Stimulated activated naive B cell treated with anti-CD40 and anti-IgM and Interleukin-4, amounts not matched to agents 10 μg/mL and 1 μg/mL and 100 μg/mL, for 72 hours (primary cell): ENCODE data around the gene ZNF200.

Experiments
- ATAC-seq, 2 donors: fragments of 150-1000 bp; cut with Tn5 transposase; replicated peaks; 2 replicates each; pipeline ENCODE4 v1.10.0; 2021; ENCODE audit warnings: moderate library complexity in 1 of 2
- DNase-seq: peaks from one replicate; pipeline ENCODE4 v3.0.0; 2021
- H3K27ac Mint-ChIP-seq: one replicate; pipeline ENCODE4 v1.8.0; 2022; ENCODE audit warnings: mild to moderate bottlenecking, mixed read lengths
- H3K27me3 Mint-ChIP-seq, 2 donors: one replicate each; pipeline ENCODE4 v1.8.0; 2022; ENCODE audit warnings: mixed read lengths in 2 of 2
- H3K36me3 Mint-ChIP-seq, 2 donors: one replicate each; pipeline ENCODE4 v1.8.0; 2022; ENCODE audit warnings: mixed read lengths in 2 of 2, mild to moderate bottlenecking in 1 of 2
- H3K4me1 Mint-ChIP-seq, 2 donors: one replicate each; pipeline ENCODE4 v1.8.0; 2022; ENCODE audit warnings: mixed read lengths in 2 of 2, mild to moderate bottlenecking in 1 of 2
- H3K4me3 Mint-ChIP-seq, 2 donors: one replicate each; pipeline ENCODE4 v1.8.0; 2022; ENCODE audit warnings: mild to moderate bottlenecking in 2 of 2, mixed read lengths in 2 of 2, moderate library complexity in 1 of 2
- H3K9me3 Mint-ChIP-seq, 2 donors: one replicate each; pipeline ENCODE4 v1.8.0; 2022; ENCODE audit warnings: mixed read lengths in 2 of 2, mild to moderate bottlenecking in 1 of 2

The ZNF200 gene

DNA sequence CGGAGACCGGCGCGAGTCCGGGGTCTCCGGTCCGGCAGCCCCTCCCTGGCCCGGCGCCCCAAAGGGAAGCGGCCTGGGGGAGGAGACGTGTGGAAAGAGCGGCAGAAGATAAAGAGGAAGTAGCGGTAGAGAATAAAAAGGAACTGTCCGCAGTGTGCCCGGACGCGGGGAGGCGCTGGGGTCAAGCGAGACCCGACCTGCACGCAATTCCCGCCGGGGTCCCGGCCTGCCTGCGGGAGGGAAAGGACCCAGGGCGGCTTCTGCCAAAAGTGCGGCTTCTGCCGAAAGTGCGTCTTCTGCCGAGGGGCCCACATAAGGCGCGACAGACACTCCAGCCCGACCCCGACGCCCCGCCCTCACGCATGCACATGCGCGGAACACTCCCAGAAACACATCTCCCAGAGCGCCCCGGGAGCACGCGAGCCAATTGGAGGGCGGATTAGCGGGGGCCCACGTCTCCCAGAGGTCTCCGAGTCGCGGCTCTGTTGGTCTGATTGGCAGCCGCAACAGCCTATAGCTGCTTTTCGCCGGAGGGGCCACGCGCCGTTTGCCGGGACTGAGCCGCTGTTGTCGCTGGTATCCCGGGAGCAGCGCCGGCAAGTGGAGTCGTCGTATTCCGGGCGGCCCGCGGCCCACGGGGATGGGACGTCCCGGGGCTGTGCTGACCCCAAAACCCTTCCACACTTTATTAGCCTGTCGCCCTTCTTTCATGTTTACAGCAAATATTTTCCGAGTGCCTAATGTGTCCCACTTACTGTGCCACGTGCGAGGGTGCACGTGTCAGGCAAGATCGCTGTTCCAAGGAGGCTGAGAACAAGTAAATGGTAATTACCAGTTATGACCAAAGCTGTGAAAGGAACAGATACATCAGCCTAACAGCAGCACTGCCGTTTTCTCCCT lies 29.4 kb upstream of the ZNF200 start:
- peak overlapping the region; percentile 92 to 94 for H3K4me3 Mint-ChIP-seq
- peaks cover 0 to 3% of the 10 kb centered on the region in 2 donors for H3K9me3 Mint-ChIP-seq
- H3K27ac Mint-ChIP-seq: peak overlapping the region; percentile 98
- peaks cover 12 to 31% of the 10 kb centered on the region in 2 donors for H3K4me1 Mint-ChIP-seq
- DNase-seq (peak; percentile 97), ATAC-seq (peak; percentile 87 to 89)
- H3K36me3 Mint-ChIP-seq: peaks cover 20 to 25% of the 10 kb centered on the region in 2 donors
- no peaks in the 10 kb centered on the region for H3K27me3 Mint-ChIP-seq

GRCh38 chr16:3262517-3262916 lies 27.6 kb upstream of the ZNF200 start:
- peaks cover 12 to 31% of the 10 kb centered on the region in 2 donors for H3K4me1 Mint-ChIP-seq
- no peak for DNase-seq
- H3K27ac Mint-ChIP-seq: peak overlapping the region; percentile 98
- ATAC-seq: no peak
- H3K9me3 Mint-ChIP-seq: no peaks in the 10 kb centered on the region
- peak overlapping the region; percentile 70 to 94 for H3K4me3 Mint-ChIP-seq
- peaks cover 4 to 7% of the 10 kb centered on the region in 2 donors for H3K27me3 Mint-ChIP-seq
- peaks cover 6 to 10% of the 10 kb centered on the region in 2 donors for H3K36me3 Mint-ChIP-seq

GRCh38 chr16:3259836-3260235 lies 24.9 kb upstream of the ZNF200 start:
- H3K4me3 Mint-ChIP-seq: no peak overlapping the region
- no peak for ATAC-seq
- peaks cover 10 to 27% of the 10 kb centered on the region in 2 donors for H3K27me3 Mint-ChIP-seq
- no peak for DNase-seq
- no peaks in the 10 kb centered on the region for H3K9me3 Mint-ChIP-seq
- H3K36me3 Mint-ChIP-seq: peaks cover 0 to 2% of the 10 kb centered on the region in 2 donors
- H3K4me1 Mint-ChIP-seq: peaks cover 8 to 19% of the 10 kb centered on the region in 2 donors
- no peak overlapping the region for H3K27ac Mint-ChIP-seq

GRCh38 chr16:3256866-3257465 lies 22.0 kb upstream of the ZNF200 start:
- no peaks in the 10 kb centered on the region for H3K36me3 Mint-ChIP-seq
- no peak overlapping the region for H3K27ac Mint-ChIP-seq
- H3K4me3 Mint-ChIP-seq: no peak overlapping the region
- peaks cover 10 to 40% of the 10 kb centered on the region in 2 donors for H3K27me3 Mint-ChIP-seq
- ATAC-seq (no peak), DNase-seq (no peak)
- no peaks in the 10 kb centered on the region for H3K4me1 Mint-ChIP-seq
- no peaks in the 10 kb centered on the region for H3K9me3 Mint-ChIP-seq

DNA sequence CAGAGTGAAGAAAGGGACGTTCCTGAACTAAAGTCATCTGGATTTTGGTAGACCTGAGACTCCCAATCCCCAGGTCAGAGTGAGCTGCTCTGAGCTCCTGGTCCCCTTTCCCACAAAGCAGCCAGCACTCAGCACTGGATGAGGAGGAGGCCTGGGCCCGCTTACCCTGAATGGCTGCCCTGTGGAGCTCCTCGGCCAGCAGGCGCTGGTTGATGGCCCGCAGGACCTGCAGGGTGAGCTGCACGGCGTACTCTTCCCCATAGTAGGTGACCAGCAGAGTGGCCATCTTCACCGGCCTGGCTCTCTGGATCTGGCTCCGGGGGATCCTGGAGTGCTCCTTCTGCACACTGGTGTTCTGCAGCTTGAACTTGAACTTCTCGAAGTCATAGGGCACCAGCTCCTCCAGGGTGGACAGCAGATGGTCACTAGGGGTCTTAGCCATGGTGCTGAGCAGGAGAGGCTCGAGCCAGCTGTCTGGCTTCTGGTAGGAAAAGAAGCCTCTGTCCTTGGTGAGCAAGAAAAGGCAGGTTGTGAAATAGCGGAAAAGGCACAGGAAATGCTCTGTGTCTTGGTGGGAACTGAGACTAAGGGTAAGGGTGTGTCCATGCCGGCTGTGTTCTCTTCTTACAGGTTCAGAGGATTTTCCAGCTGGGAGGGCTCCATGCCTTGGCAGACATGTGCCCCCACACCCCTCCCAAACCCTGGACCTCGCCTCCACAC lies 21.3 kb upstream of the ZNF200 start, which contains the start of gene MEFV:
MEFV (minus strand) TSS at position 488 of the 720 bp plus-strand sequence; CDS start at position 442, 46 bp downstream.
- ATAC-seq (no peak), DNase-seq (no peak)
- no peak within 1 kb of the TSS for H3K27ac Mint-ChIP-seq
- no peaks in the 10 kb centered on the region for H3K9me3 Mint-ChIP-seq
- no peak within 1 kb of the TSS for H3K4me3 Mint-ChIP-seq
- peaks cover 13 to 44% of the 10 kb centered on the region in 2 donors for H3K27me3 Mint-ChIP-seq
- H3K36me3 Mint-ChIP-seq: no peaks in the 10 kb centered on the region
- no peaks in the 10 kb centered on the region for H3K4me1 Mint-ChIP-seq

DNA sequence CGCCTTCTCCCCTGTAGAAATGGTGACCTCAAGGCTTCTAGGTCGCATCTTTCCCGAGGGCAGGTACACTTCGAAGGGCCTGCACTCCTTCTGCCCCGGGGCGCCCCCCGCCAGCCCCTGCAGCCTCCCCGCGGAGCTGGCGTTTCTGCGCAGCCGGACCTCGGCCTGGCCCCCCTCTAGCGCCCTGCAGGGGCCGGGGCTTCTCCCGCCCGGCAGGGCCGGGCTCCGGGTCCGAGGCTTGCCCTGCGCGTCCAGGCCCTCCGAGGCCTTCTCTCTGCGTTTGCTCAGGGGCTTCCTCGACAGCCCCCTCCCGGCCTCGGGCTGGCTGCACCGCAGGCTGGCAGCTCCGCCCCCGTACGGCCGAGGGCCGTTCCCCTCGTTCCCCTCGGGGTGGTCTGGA lies 19.4 kb upstream of the ZNF200 start:
- Mint-ChIP-seq H3K36me3 (no peaks in the 10 kb centered on the region), H3K27ac (no peak overlapping the region), H3K27me3 (peaks cover 18 to 51% of the 10 kb centered on the region in 2 donors), H3K4me1 (no peaks in the 10 kb centered on the region), H3K4me3 (no peak overlapping the region), H3K9me3 (no peaks in the 10 kb centered on the region)
- DNase-seq: no peak
- no peak for ATAC-seq

GRCh38 chr16:3252967-3253366 lies 18.0 kb upstream of the ZNF200 start:
- no peak overlapping the region for H3K4me3 Mint-ChIP-seq
- no peaks in the 10 kb centered on the region for H3K36me3 Mint-ChIP-seq
- ATAC-seq: no peak

GRCh38 chr16:3249451-3249850 lies 14.5 kb upstream of the ZNF200 start:
- Mint-ChIP-seq H3K27ac (no peak overlapping the region), H3K9me3 (no peaks in the 10 kb centered on the region), H3K4me1 (no peaks in the 10 kb centered on the region), H3K36me3 (no peaks in the 10 kb centered on the region), H3K4me3 (no peak overlapping the region), H3K27me3 (peaks cover 37 to 59% of the 10 kb centered on the region in 2 donors)
- DNase-seq (no peak), ATAC-seq (no peak)

More at GRCh38 chr16:3252967-3253366, 18.0 kb upstream of the ZNF200 start:
- H3K4me1 Mint-ChIP-seq: no peaks in the 10 kb centered on the region
- peaks cover 19 to 57% of the 10 kb centered on the region in 2 donors for H3K27me3 Mint-ChIP-seq
- H3K27ac Mint-ChIP-seq: no peak overlapping the region
- no peaks in the 10 kb centered on the region for H3K9me3 Mint-ChIP-seq
- no peak for DNase-seq

GRCh38 chr16:3249020-3249419 lies 14.1 kb upstream of the ZNF200 start:
- Mint-ChIP-seq H3K9me3 (no peaks in the 10 kb centered on the region), H3K36me3 (no peaks in the 10 kb centered on the region), H3K27me3 (peaks cover 41 to 62% of the 10 kb centered on the region in 2 donors), H3K27ac (peak overlapping the region; percentile 63), H3K4me1 (no peaks in the 10 kb centered on the region), H3K4me3 (no peak overlapping the region)
- DNase-seq (no peak), ATAC-seq (no peak)

GRCh38 chr16:3248596-3248995 lies 13.6 kb upstream of the ZNF200 start:
- no peaks in the 10 kb centered on the region for H3K4me1 Mint-ChIP-seq
- H3K4me3 Mint-ChIP-seq: no peak overlapping the region
- ATAC-seq: no peak
- H3K27me3 Mint-ChIP-seq: peaks cover 44 to 65% of the 10 kb centered on the region in 2 donors
- H3K36me3 Mint-ChIP-seq: no peaks in the 10 kb centered on the region
- H3K27ac Mint-ChIP-seq: peak overlapping the region; percentile 63
- H3K9me3 Mint-ChIP-seq: no peaks in the 10 kb centered on the region
- no peak for DNase-seq

DNA sequence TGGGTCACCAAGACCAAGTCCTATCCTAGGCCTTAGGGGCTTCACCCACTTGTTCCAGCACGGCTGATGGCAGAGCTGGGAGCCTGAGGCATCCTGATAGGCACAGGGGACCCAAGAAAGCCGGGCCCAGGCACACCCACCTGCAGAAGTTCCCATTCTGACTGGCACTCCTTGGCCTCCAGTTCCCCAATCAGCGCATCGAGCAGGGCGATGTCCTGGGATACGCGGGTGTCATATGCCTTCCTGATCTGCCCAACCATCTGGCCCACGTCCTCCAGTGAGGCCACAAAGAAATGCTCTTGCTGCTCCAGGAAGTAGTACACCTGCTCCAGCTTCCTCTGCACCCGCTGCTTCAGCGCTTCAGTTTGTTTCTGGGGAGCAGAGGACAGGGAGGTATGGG lies 11.9 kb upstream of the ZNF200 start:
- no peak for DNase-seq
- no peaks in the 10 kb centered on the region for H3K36me3 Mint-ChIP-seq

DNA sequence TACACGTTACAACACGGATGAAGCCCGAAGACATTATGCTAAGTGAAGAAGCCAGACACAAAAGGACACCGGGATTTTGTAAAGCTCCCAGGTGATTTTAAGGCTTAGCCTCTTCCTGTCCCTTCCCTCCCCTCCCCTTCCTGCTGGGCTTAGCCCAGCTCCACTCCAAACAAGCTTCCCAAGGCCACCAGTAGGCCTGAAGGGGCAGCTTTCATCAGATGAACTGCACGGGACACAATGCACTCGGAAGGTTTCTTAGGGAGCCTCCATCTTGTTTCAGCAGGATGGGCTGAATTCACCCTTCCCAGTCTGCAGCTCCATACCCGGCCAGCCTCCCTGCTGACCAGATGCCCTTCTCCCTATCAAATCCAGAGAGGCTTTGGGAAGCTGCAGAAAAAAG lies 11.0 kb upstream of the ZNF200 start:
- no peaks in the 10 kb centered on the region for H3K9me3 Mint-ChIP-seq
- no peak for DNase-seq
- ATAC-seq: no peak
- peaks cover 48 to 56% of the 10 kb centered on the region in 2 donors for H3K27me3 Mint-ChIP-seq
- no peaks in the 10 kb centered on the region for H3K4me1 Mint-ChIP-seq
- H3K27ac Mint-ChIP-seq: no peak overlapping the region
- no peak overlapping the region for H3K4me3 Mint-ChIP-seq
- H3K36me3 Mint-ChIP-seq: no peaks in the 10 kb centered on the region

More for the DNA sequence above, 11.9 kb upstream of the ZNF200 start:
- no peak for ATAC-seq
- peaks cover 54 to 64% of the 10 kb centered on the region in 2 donors for H3K27me3 Mint-ChIP-seq
- no peaks in the 10 kb centered on the region for H3K4me1 Mint-ChIP-seq
- no peak overlapping the region for H3K4me3 Mint-ChIP-seq
- no peak overlapping the region for H3K27ac Mint-ChIP-seq
- no peaks in the 10 kb centered on the region for H3K9me3 Mint-ChIP-seq

DNA sequence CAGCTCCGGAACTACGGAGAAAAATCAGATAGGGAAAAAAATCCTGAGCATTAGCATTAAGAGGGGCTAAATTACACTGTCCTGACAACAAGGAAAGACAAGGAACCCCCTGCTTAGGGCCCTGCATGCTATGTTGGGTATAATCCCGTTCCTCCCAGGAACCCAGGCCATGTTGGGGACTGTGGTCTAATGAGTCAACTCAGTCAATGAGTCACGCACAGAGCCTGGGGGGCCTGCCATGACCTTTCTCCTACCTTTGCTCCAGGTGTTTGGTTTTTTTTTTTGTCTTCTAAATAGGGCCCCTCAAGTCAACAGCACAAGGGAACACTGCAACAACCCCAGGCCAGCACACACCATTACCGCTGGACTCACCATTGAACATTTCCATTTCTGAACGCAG lies 8.9 kb upstream of the ZNF200 start:
- no peak for ATAC-seq
- Mint-ChIP-seq H3K27ac (no peak overlapping the region), H3K9me3 (no peaks in the 10 kb centered on the region), H3K36me3 (no peaks in the 10 kb centered on the region), H3K4me1 (no peaks in the 10 kb centered on the region), H3K4me3 (no peak overlapping the region), H3K27me3 (peaks cover 48% of the 10 kb centered on the region in 2 donors)
- no peak for DNase-seq

DNA sequence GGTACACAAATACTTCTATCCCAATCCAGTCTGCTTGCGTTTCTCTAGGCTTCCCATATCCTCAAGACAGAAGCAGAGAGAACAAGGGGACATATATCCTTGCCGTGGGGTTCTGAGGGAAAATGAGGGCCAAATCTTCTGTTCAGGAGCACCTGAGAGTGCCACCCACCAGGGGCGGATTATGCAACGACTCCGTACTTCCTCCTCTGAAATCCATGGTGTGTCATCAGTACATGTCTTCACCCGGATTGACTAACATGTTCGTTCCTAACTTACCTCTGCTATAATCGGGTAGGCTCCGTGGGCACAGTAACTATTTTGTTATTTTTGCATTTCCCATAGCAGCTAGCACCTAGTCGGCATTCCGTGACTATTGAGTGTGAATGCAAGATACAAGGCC lies 7.8 kb upstream of the ZNF200 start:
- H3K27me3 Mint-ChIP-seq: peaks cover 38 to 44% of the 10 kb centered on the region in 2 donors
- ATAC-seq: no peak
- no peaks in the 10 kb centered on the region for H3K36me3 Mint-ChIP-seq

More for the DNA sequence above, 7.8 kb upstream of the ZNF200 start:
- Mint-ChIP-seq H3K4me3 (no peak overlapping the region), H3K4me1 (no peaks in the 10 kb centered on the region), H3K9me3 (no peaks in the 10 kb centered on the region), H3K27ac (no peak overlapping the region)
- no peak for DNase-seq
